Gastrocnemius medialis (tissue), 4 donors: ENCODE results near the gene LRRC4C. TPM values are rescaled to one million over a fixed set of nuclear protein-coding genes. Genes with fewer than 3 reads are reported as not detected.

Experiments used
- ATAC-seq, 2 donors: fragments of 150-250 bp; one replicate each; pipeline ENCODE4 v1.9.1; 2016
- DNase-seq, 2 donors: peaks; one replicate each; pipeline ENCODE4 v3.0.0-alpha.2; 2019
- H3K27ac ChIP-seq, 4 donors: fragments of 200-600 bp; sonication (generic); 1 replicate in 1 of 4; 2 replicates in 3 of 4; pipeline ENCODE4 v1.5.1; 2016 to 2018; ENCODE audit warnings: mild to moderate bottlenecking in 2 of 4, moderate library complexity in 1 of 4
- H3K27me3 ChIP-seq, 3 donors: fragments of 200-600 bp; sonication (generic) in 2 of 3; 1 replicate in 1 of 3; 2 replicates in 2 of 3; pipeline versions ENCODE4 v1.5.1 to v1.6.0; 2016 to 2019; ENCODE audit warnings: mild to moderate bottlenecking in 1 of 3, moderate library complexity in 1 of 3
- H3K36me3 ChIP-seq, 2 donors: fragments of 200-600 bp; sonication (generic) in 1 of 2; one replicate each; pipeline ENCODE4 v1.5.1; 2017 to 2018
- H3K4me1 ChIP-seq, 2 donors: fragments of 200-600 bp; sonication (generic) in 1 of 2; one replicate each; pipeline ENCODE4 v1.5.1; 2016 to 2017; ENCODE audit warnings: mild to moderate bottlenecking in 2 of 2
- H3K4me3 ChIP-seq, 4 donors: fragments of 200-600 bp; sonication (generic) in 3 of 4; 1 replicate in 1 of 4; 2 replicates in 3 of 4; pipeline ENCODE4 v1.5.1; 2016 to 2019; ENCODE audit warnings: mild to moderate bottlenecking in 2 of 4
- H3K9me3 ChIP-seq, 3 donors: fragments of 200-600 bp; sonication (generic) in 2 of 3; 1 replicate in 1 of 3; 2 replicates in 2 of 3; pipeline ENCODE4 v1.5.1; 2016 to 2019
- CTCF ChIP-seq, 5 experiments: fragments of 450-650 bp in 3 of 5; fragments of 200-600 bp in 2 of 5; sonication (generic) in 2 of 5; IDR thresholded peaks in 4 of 5; conservative IDR thresholded peaks in 1 of 5; 1 replicate in 4 of 5; 2 replicates in 1 of 5; pipeline ENCODE4 v1.5.1; 2016 to 2019; ENCODE audit warnings: antibody characterized with exemption in 5 of 5, mild to moderate bottlenecking in 3 of 5, moderate library complexity in 3 of 5
- POLR2A ChIP-seq, 2 donors: fragments of 450-650 bp; IDR thresholded peaks; one replicate each; pipeline ENCODE4 v1.6.1; 2017; ENCODE audit warnings: antibody characterized with exemption in 2 of 2, mild to moderate bottlenecking in 2 of 2, moderate library complexity in 2 of 2
- in situ Hi-C, 4 donors: fragments of 200-750 bp; cut with MboI; loops; one replicate each; pipeline versions ENCODE4 v1.15.0 to v1.8.0; 2017; ENCODE audit warnings: low sequenced_read_pairs in 4 of 4
- intact Hi-C: fragments of 100-400 bp; cut with DNase I; formaldehyde crosslinking; loops from one replicate; pipeline ENCODE4 v1.15.1; 2023; ENCODE audit warnings: low total_unique reads
- total RNA-seq, 4 donors: library from RNA; depleted of rRNA; stranded (reverse); fragments of >200 nt; gene quantifications; one replicate each; pipeline versions ENCODE4 v1.1.0 to v1.2.3, GENCODE V29; 2016

The LRRC4C gene
- total RNA-seq, 4 donors from 2014 or later: 0.15 to 0.59 (median 0.24) TPM; not detected in 1

- in situ Hi-C loops (no loop called here), intact Hi-C loops (no loop called here)
- Histone ChIP-seq H3K4me3 (no peak overlapping the region), H3K27me3 (no peaks in the 10 kb centered on the region), H3K4me1 (no peaks in the 10 kb centered on the region), H3K36me3 (no peaks in the 10 kb centered on the region), H3K27ac (no peak overlapping the region), H3K9me3 (no peaks in the 10 kb centered on the region)
- DNase-seq (no peak), ATAC-seq (no peak)
- TF ChIP-seq POLR2A (IDR thresholded peaks at IDR 0.05): no peak
- TF ChIP-seq CTCF (IDR thresholded peaks at IDR 0.05 in 4 of 5, conservative IDR thresholded peaks at IDR 0.05 in 1 of 5): no peak
Measured at GRCh38 chr11:41074318-41074717, 385.1 kb downstream of the LRRC4C start.

DNA sequence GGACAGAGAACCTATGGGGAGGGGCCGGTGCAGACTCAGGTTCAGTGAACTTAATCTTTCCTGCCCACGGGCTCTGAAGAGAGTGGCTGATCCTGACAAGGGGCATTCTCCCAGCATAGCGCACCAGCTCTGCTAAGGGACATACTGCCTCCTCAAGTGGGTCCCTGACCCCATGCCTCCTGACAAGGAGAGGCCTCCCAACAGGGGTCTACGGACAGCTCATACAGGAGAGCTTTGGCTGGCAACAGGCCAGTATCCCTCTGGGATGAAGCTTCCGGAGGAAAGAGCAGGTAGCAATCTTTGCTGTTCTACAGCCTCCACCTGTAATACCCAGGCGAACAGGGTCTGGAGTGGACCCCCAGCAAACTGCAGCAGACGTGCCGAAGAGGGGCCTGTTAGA lies 394.0 kb downstream of the LRRC4C start:
- intact Hi-C loops: no loop called here
- Histone ChIP-seq H3K27ac (no peak overlapping the region), H3K9me3 (no peaks in the 10 kb centered on the region), H3K36me3 (no peaks in the 10 kb centered on the region), H3K4me3 (no peak overlapping the region), H3K4me1 (no peaks in the 10 kb centered on the region), H3K27me3 (no peaks in the 10 kb centered on the region)
- DNase-seq (no peak), ATAC-seq (no peak)
- in situ Hi-C loops: no loop called here
- TF ChIP-seq POLR2A (IDR thresholded peaks at IDR 0.05) (no peak), CTCF (IDR thresholded peaks at IDR 0.05 in 4 of 5, conservative IDR thresholded peaks at IDR 0.05 in 1 of 5) (no peak)

DNA sequence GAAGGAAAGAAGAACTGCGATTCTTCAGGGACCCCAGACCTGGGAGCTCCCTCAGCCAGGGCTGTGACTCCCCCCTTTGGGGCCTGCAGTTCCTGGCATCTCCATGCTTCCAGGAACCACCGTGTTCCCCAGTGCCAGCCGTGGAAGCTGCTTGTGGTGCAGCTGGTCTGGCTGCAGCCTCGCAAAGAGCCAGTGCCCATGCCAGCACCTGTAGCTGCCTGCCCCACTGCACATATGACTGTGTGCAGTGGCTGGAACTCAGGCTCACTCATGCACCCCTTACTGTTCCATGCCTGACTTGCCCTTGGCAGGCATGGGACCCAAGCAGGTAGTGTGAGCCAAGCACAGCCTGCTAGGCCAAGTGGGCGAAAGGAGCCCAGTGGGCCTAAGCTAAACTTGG lies 401.3 kb downstream of the LRRC4C start:
- no peak overlapping the region for H3K4me3 ChIP-seq
- DNase-seq: no peak
- in situ Hi-C loops: no loop called here
- H3K36me3 ChIP-seq: no peaks in the 10 kb centered on the region
- no peak overlapping the region for H3K27ac ChIP-seq
- intact Hi-C loops: no loop called here
- no peaks in the 10 kb centered on the region for H3K9me3 ChIP-seq
- H3K4me1 ChIP-seq: no peaks in the 10 kb centered on the region
- ATAC-seq: no peak
- TF ChIP-seq POLR2A (IDR thresholded peaks at IDR 0.05) (no peak), CTCF (IDR thresholded peaks at IDR 0.05 in 4 of 5, conservative IDR thresholded peaks at IDR 0.05 in 1 of 5) (no peak)
- H3K27me3 ChIP-seq: no peaks in the 10 kb centered on the region

GRCh38 chr11:41056892-41057569 lies 402.4 kb downstream of the LRRC4C start:
- intact Hi-C loops (no loop called here), in situ Hi-C loops (no loop called here)
- H3K27ac ChIP-seq: no peak overlapping the region
- TF ChIP-seq POLR2A (IDR thresholded peaks at IDR 0.05) (no peak), CTCF (IDR thresholded peaks at IDR 0.05 in 4 of 5, conservative IDR thresholded peaks at IDR 0.05 in 1 of 5) (no peak)
- H3K4me1 ChIP-seq: no peaks in the 10 kb centered on the region
- no peaks in the 10 kb centered on the region for H3K9me3 ChIP-seq
- H3K4me3 ChIP-seq: no peak overlapping the region
- ATAC-seq: no peak
- H3K36me3 ChIP-seq: no peaks in the 10 kb centered on the region
- DNase-seq: no peak
- no peaks in the 10 kb centered on the region for H3K27me3 ChIP-seq

DNA sequence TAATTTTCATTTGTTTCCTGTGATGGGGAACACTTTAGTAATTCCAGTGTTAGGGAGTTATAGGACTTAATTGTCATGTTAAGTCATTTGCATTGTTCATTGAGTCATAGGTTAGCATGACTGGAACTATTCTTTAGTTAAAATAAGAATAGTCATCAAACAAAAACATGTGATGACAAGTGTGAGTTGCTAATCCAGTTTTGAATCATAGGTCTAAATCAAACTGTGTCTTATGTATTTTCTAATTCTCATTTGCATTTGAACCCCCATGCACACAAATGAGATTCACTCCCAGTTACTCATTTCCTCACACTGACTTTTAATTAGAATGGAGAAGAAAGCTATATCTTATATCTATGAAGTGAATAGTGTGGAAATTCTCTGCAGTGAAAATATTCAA lies 405.6 kb downstream of the LRRC4C start:
- in situ Hi-C loops (no loop called here), intact Hi-C loops (no loop called here)
- no peak for TF ChIP-seq POLR2A (IDR thresholded peaks at IDR 0.05)
- no peak for TF ChIP-seq CTCF (IDR thresholded peaks at IDR 0.05 in 4 of 5, conservative IDR thresholded peaks at IDR 0.05 in 1 of 5)
- Histone ChIP-seq H3K27ac (no peak overlapping the region), H3K4me3 (no peak overlapping the region), H3K4me1 (no peaks in the 10 kb centered on the region), H3K9me3 (no peaks in the 10 kb centered on the region), H3K36me3 (no peaks in the 10 kb centered on the region), H3K27me3 (no peaks in the 10 kb centered on the region)
- DNase-seq: no peak
- no peak for ATAC-seq
